ENCODE results near the gene SFT2D3.

Gene SFT2D3

DNA sequence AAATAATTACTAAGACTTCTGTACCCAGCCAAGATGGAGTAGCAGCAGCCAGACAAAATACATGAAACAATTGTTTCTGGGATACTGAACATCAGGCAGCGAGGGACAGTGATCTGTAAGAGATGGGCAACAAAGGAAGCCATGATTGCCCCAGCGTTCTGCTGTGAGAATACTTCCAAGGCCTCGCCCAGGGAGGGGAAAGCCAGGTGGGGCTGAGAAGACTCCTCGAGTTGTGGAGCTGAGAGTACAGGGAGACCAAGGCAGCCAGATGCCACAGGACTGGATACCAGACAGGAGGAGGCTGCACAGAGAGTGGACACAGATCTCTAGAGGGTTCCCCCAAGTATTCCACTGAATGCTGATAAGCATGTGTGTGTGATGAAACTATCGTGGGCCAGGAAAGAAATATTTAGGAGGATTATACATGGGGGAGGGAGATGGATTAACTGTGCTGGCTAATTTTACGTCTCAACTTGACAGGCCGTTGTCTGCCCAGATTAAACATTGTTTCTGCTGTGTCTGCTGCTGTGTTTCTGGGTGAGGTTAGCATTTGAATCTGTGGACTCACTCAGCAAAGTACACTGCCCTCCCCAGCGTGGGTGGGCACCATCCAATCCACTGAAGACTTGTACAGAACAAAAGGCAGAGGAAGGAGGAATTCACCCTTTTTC, 15.8 kb upstream of the SFT2D3 start:
- no peak overlapping the region for H3K4me3 ChIP-seq (ENCODE audit: low read depth, low read length)
- no peaks in the 10 kb centered on the region for H3K4me1 ChIP-seq (ENCODE audit: control insufficient read depth, insufficient read depth, low read length)
- peaks cover 25% of the 10 kb centered on the region for H3K9me3 ChIP-seq (ENCODE audit: control insufficient read depth, insufficient read depth, low read depth, low read length)
- H3K27ac ChIP-seq (ENCODE audit: low read depth, low read length), result no peak overlapping the region
- no peaks in the 10 kb centered on the region for H3K36me3 ChIP-seq (ENCODE audit: control insufficient read depth, insufficient read depth, low read length)
- no peaks in the 10 kb centered on the region for H3K27me3 ChIP-seq (ENCODE audit: control insufficient read depth, insufficient read depth, low read length)
- no peak overlapping the region for H3K9ac ChIP-seq (ENCODE audit: low read length)

DNA sequence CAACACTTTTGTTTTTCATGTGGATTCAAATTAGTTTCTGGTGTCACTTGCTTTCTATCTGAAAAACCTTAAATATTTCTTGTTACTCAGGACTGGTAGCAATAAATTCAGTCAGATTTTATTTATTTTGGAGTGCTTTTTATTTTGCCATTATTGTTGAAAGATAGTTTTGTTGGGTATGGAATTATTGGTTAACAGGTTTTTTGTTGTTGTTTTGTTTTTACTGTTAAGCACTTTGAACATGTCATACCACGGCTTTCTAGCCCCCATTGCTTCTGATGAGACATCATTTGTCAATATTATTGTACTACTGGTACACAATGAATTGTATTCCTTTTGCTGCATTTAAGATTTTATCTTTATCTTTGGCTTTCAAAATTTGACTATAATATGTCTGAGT, 12.9 kb upstream of the SFT2D3 start:
- Histone ChIP-seq H3K9me3 (ENCODE audit: control insufficient read depth, insufficient read depth, low read depth, low read length) (peaks cover 40% of the 10 kb centered on the region), H3K36me3 (ENCODE audit: control insufficient read depth, insufficient read depth, low read length) (no peaks in the 10 kb centered on the region), H3K27me3 (ENCODE audit: control insufficient read depth, insufficient read depth, low read length) (no peaks in the 10 kb centered on the region), H3K27ac (ENCODE audit: low read depth, low read length) (no peak overlapping the region), H3K4me3 (ENCODE audit: low read depth, low read length) (no peak overlapping the region), H3K9ac (ENCODE audit: low read length) (no peak overlapping the region), H3K4me1 (ENCODE audit: control insufficient read depth, insufficient read depth, low read length) (no peaks in the 10 kb centered on the region)

DNA sequence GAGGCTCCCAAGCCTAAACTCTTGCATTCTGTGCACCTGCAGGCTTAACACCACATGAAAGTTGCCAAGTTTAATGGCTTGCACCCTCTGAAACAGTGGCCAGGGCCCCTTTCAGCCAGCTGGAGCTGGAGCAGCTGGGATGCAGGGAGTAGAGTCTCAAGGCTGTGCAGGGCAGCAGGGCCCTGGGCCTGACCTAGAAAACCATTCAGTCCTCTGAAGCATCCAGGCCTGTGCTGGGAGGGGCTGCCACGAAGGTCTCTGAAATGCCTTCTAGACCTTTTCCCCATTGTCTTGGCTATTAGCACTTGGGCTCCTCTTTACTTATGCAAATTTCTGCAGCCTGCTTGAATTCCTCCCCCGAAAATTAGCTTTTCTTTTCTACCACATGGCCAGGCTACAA, 10.6 kb upstream of the SFT2D3 start:
- Histone ChIP-seq H3K4me1 (ENCODE audit: control insufficient read depth, insufficient read depth, low read length) (no peaks in the 10 kb centered on the region), H3K9ac (ENCODE audit: low read length) (no peak overlapping the region), H3K4me3 (ENCODE audit: low read depth, low read length) (no peak overlapping the region), H3K27ac (ENCODE audit: low read depth, low read length) (no peak overlapping the region), H3K27me3 (ENCODE audit: control insufficient read depth, insufficient read depth, low read length) (no peaks in the 10 kb centered on the region), H3K9me3 (ENCODE audit: control insufficient read depth, insufficient read depth, low read depth, low read length) (peaks cover 40% of the 10 kb centered on the region), H3K36me3 (ENCODE audit: control insufficient read depth, insufficient read depth, low read length) (no peaks in the 10 kb centered on the region)

GRCh38 chr2:127694986-127695385, 6.3 kb upstream of the SFT2D3 start:
- no peak overlapping the region for H3K4me3 ChIP-seq (ENCODE audit: low read depth, low read length)
- H3K27ac ChIP-seq (ENCODE audit: low read depth, low read length), result no peak overlapping the region

GRCh38 chr2:127695491-127696472, 5.5 kb upstream of the SFT2D3 start:
- Histone ChIP-seq H3K4me1 (ENCODE audit: control insufficient read depth, insufficient read depth, low read length) (peaks cover 5% of the 10 kb centered on the region), H3K9ac (ENCODE audit: low read length) (no peak overlapping the region), H3K27me3 (ENCODE audit: control insufficient read depth, insufficient read depth, low read length) (no peaks in the 10 kb centered on the region), H3K4me3 (ENCODE audit: low read depth, low read length) (no peak overlapping the region), H3K9me3 (ENCODE audit: control insufficient read depth, insufficient read depth, low read depth, low read length) (peaks cover 12% of the 10 kb centered on the region), H3K27ac (ENCODE audit: low read depth, low read length) (no peak overlapping the region), H3K36me3 (ENCODE audit: control insufficient read depth, insufficient read depth, low read length) (no peaks in the 10 kb centered on the region)

More at GRCh38 chr2:127694986-127695385, 6.3 kb upstream of the SFT2D3 start:
- Histone ChIP-seq H3K36me3 (ENCODE audit: control insufficient read depth, insufficient read depth, low read length) (no peaks in the 10 kb centered on the region), H3K4me1 (ENCODE audit: control insufficient read depth, insufficient read depth, low read length) (no peaks in the 10 kb centered on the region), H3K9me3 (ENCODE audit: control insufficient read depth, insufficient read depth, low read depth, low read length) (peaks cover 20% of the 10 kb centered on the region), H3K9ac (ENCODE audit: low read length) (no peak overlapping the region), H3K27me3 (ENCODE audit: control insufficient read depth, insufficient read depth, low read length) (no peaks in the 10 kb centered on the region)

DNA sequence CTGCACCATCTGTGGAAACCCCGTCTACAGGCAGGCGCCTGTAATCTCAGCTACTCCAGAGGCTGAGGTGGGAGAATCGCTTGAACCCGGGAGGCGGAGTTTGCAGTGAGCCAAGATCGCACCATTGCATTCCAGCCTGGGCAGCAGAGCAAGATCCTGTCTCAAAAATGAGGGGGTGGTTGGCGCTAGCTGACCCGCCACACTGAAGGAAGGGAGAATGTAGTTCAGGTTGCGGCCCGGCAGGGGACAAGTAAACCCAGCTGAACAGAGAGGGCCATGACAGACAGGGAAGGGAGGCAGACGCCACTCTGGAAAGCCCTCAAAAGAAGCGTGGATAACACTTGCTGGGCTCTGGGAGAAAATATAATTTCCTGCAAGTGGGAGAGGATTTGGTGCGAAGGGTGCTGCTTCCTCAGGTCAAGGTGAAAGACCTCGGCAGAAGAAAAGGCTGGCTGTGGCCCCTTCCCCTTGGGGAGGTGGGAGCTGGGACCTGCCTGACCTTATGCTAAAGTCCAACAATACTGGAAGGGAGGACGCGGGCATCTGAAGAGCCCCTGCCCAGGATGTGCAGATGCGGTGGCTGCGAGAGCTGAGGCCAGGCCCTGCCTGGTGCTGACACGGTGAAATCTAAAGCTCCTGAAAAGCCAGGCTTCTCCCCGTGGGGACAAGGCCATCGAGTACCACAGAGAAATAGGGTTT, 3.7 kb upstream of the SFT2D3 start:
- Histone ChIP-seq H3K9me3 (ENCODE audit: control insufficient read depth, insufficient read depth, low read depth, low read length) (no peaks in the 10 kb centered on the region), H3K36me3 (ENCODE audit: control insufficient read depth, insufficient read depth, low read length) (no peaks in the 10 kb centered on the region), H3K27me3 (ENCODE audit: control insufficient read depth, insufficient read depth, low read length) (no peaks in the 10 kb centered on the region), H3K27ac (ENCODE audit: low read depth, low read length) (no peak overlapping the region), H3K9ac (ENCODE audit: low read length) (no peak overlapping the region), H3K4me1 (ENCODE audit: control insufficient read depth, insufficient read depth, low read length) (peaks cover 10% of the 10 kb centered on the region), H3K4me3 (ENCODE audit: low read depth, low read length) (no peak overlapping the region)

DNA sequence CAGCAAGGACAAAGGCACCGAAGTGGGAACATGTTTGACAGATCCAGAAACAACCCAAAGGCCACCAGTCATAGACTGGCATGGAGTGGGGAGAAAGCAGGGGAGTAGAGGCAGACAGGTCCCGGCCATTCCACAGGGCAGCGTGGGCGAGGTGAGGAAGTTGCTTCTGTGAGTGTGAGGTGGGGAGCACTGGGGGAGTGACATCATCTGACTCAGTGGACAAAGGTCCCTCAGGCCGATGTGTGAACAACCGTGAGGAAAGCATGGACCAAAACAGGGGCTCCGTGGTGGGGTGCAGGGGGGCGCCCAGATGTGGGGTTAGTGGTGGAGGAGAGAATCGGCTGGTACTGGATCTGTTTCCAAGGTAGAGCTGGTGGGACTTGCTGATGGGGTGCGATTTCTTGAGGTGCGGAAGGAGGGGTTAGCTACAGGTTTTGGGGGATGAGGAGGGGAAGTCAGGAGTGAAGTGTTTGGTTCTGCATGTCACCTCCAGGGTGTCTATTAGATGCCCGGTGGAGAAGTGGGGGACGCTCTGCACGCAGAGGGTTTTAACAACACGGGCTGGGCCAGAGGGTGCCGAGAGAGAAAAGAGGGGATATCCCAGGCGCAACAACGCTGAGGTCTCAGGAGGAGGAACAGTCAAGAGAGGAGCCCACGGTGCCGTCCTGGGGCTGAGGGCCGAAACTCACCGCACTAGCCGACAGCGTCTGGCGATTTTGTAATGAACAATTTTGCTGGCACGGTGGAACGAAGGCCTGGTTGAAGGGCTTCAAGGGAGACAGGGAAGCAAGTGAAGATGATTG, 2.5 kb upstream of the SFT2D3 start:
- H3K9ac ChIP-seq (ENCODE audit: low read length), result no peak overlapping the region
- H3K9me3 ChIP-seq (ENCODE audit: control insufficient read depth, insufficient read depth, low read depth, low read length), result no peaks in the 10 kb centered on the region
- no peak overlapping the region for H3K4me3 ChIP-seq (ENCODE audit: low read depth, low read length)
- H3K36me3 ChIP-seq (ENCODE audit: control insufficient read depth, insufficient read depth, low read length), result peaks cover 5% of the 10 kb centered on the region; the same call in 1 of the 2 replicates
- peaks cover 17% of the 10 kb centered on the region for H3K4me1 ChIP-seq (ENCODE audit: control insufficient read depth, insufficient read depth, low read length)
- no peak overlapping the region for H3K27ac ChIP-seq (ENCODE audit: low read depth, low read length)
- H3K27me3 ChIP-seq (ENCODE audit: control insufficient read depth, insufficient read depth, low read length), result no peaks in the 10 kb centered on the region

GRCh38 chr2:127700527-127701192, 637 bp upstream of the SFT2D3 start:
- H3K36me3 ChIP-seq (ENCODE audit: control insufficient read depth, insufficient read depth, low read length), result peaks cover 15% of the 10 kb centered on the region
- no peaks in the 10 kb centered on the region for H3K9me3 ChIP-seq (ENCODE audit: control insufficient read depth, insufficient read depth, low read depth, low read length)
- H3K9ac ChIP-seq (ENCODE audit: low read length), result peak overlapping the region; percentile 96
- peak overlapping the region; percentile 30; the same call in 1 of the 2 replicates for H3K27ac ChIP-seq (ENCODE audit: low read depth, low read length)
- no peaks in the 10 kb centered on the region for H3K27me3 ChIP-seq (ENCODE audit: control insufficient read depth, insufficient read depth, low read length)
- peaks cover 17% of the 10 kb centered on the region for H3K4me1 ChIP-seq (ENCODE audit: control insufficient read depth, insufficient read depth, low read length)
- H3K4me3 ChIP-seq (ENCODE audit: low read depth, low read length), result peak overlapping the region; percentile 76

- Histone ChIP-seq H3K4me3 (ENCODE audit: low read depth, low read length) (peak overlapping the region; percentile 76), H3K9me3 (ENCODE audit: control insufficient read depth, insufficient read depth, low read depth, low read length) (no peaks in the 10 kb centered on the region), H3K4me1 (ENCODE audit: control insufficient read depth, insufficient read depth, low read length) (peaks cover 17% of the 10 kb centered on the region), H3K36me3 (ENCODE audit: control insufficient read depth, insufficient read depth, low read length) (peaks cover 26% of the 10 kb centered on the region), H3K9ac (ENCODE audit: low read length) (peak overlapping the region; percentile 96), H3K27ac (ENCODE audit: low read depth, low read length) (peak overlapping the region; percentile 30; the same call in 1 of the 2 replicates), H3K27me3 (ENCODE audit: control insufficient read depth, insufficient read depth, low read length) (no peaks in the 10 kb centered on the region)
Observed at GRCh38 chr2:127701651-127702394, 526 bp downstream of the SFT2D3 start.
